HepG2 (cell line): ENCODE data around the gene PHF8. TPM values are rescaled to one million over a fixed set of nuclear protein-coding genes. Genes with fewer than 3 reads are reported as not detected.

ENCODE experiments used
- ATAC-seq: fragments of 200-7000 bp; cut with Tn5 transposase; 3 replicates; pipeline ENCODE4 v1.9.1; 2020; ENCODE audit warnings: mild to moderate bottlenecking, moderate library complexity
- BruUV-seq: library from RNA; stranded (reverse); fragments of 400-500 nt; replicated peaks from 2 replicates; lab custom pipeline; 2021; lab: Mats Ljungman, UMichigan
- CTCF ChIA-PET: fragments of 300-600 bp; formaldehyde crosslinking; extraction: SDS; loops from one replicate; lab custom pipeline; 2021; ENCODE audit warnings: low total read pairs, inconsistent platforms, low intra/inter-chr PET ratio; lab: Yijun Ruan, JAX
- POLR2A ChIA-PET: fragments of 350-600 bp; sonication (Branson Sonifier 250); formaldehyde crosslinking; loops from one replicate; lab custom pipeline; 2020; ENCODE audit warnings: antibody characterized with exemption, inconsistent platforms; lab: Yijun Ruan, JAX
- DNase-seq: peaks from one replicate; pipeline ENCODE4 v3.0.0-alpha.2; 2015; ENCODE audit warnings: low spot score
- FAIRE-seq: peaks from 3 replicates; lab custom pipeline; 2011; peaks lifted over from hg19 to GRCh38; lab: Jason Lieb, UNC
- H2AFZ ChIP-seq: one replicate; pipeline ENCODE4 v1.6.1; 2011; ENCODE audit warnings: low read length, inconsistent platforms
- H3K27ac ChIP-seq: fragments of 300-600 bp; 3 replicates; pipeline ENCODE4 v1.8.0; 2011; ENCODE audit warnings: mixed run types, mild to moderate bottlenecking, mixed read lengths, low read length, inconsistent platforms; ENCODE audit not compliant: insufficient read depth; ENCODE audit errors: extremely low read length
- H3K27me3 ChIP-seq, 2 experiments: fragments of 200-600 bp in 1 of 2; 2 replicates in 1 of 2; 3 replicates in 1 of 2; pipeline versions ENCODE4 v1.6.0 to v1.8.0; 2011; ENCODE audit warnings: low read length in 2 of 2, mild to moderate bottlenecking in 2 of 2, moderate library complexity in 2 of 2, inconsistent platforms in 1 of 2; ENCODE audit not compliant: insufficient read depth in 2 of 2, control insufficient read depth in 1 of 2
- H3K36me3 ChIP-seq, 2 experiments: fragments of 200-600 bp in 1 of 2; replicated peaks in 1 of 2; 2 replicates in 1 of 2; 3 replicates in 1 of 2; pipeline versions ENCODE4 v1.5.1 to v1.8.0; 2011; ENCODE audit warnings: low read length in 2 of 2, inconsistent platforms in 1 of 2; ENCODE audit not compliant: insufficient read depth in 2 of 2, control insufficient read depth in 1 of 2
- H3K4me1 ChIP-seq: 2 replicates; pipeline ENCODE4 v1.5.1; 2012; ENCODE audit warnings: low read length, inconsistent platforms; ENCODE audit not compliant: insufficient read depth
- H3K4me2 ChIP-seq: 2 replicates; pipeline ENCODE4 v1.6.0; 2011; ENCODE audit warnings: low read depth, low read length, inconsistent platforms
- H3K4me3 ChIP-seq, 3 experiments: fragments of 200-600 bp in 1 of 3; sonication (generic), shearing (Covaris generic) in 1 of 3; replicated peaks in 1 of 3; 2 replicates each; pipeline ENCODE4 v1.5.1; 2011 to 2016; ENCODE audit warnings: low read length in 3 of 3, inconsistent platforms in 2 of 3, low read depth in 2 of 3, mild to moderate bottlenecking in 2 of 3, control low read depth in 1 of 3, mixed read lengths in 1 of 3; ENCODE audit not compliant: insufficient read depth in 1 of 3
- H3K79me2 ChIP-seq: one replicate; pipeline ENCODE4 v1.6.1; 2011; ENCODE audit warnings: low read length, inconsistent platforms; ENCODE audit not compliant: insufficient read depth
- H3K9ac ChIP-seq: 2 replicates; pipeline ENCODE4 v1.6.0; 2011; ENCODE audit warnings: mild to moderate bottlenecking, low read depth, low read length, inconsistent platforms; ENCODE audit not compliant: insufficient read depth
- H3K9me3 ChIP-seq: 2 replicates; pipeline ENCODE4 v1.5.1; 2012; ENCODE audit warnings: mild to moderate bottlenecking, low read length
- H4K20me1 ChIP-seq: 2 replicates; pipeline ENCODE4 v1.6.0; 2011; ENCODE audit warnings: inconsistent platforms, mild to moderate bottlenecking, low read length, moderate library complexity; ENCODE audit not compliant: insufficient read depth
- ATF4 ChIP-seq, 2 experiments: fragments of 450-650 bp in 1 of 2; sonication (generic) in 1 of 2; formaldehyde crosslinking; IDR thresholded peaks; 2 replicates each; pipeline versions ENCODE4 v1.5.0 to v1.8.0; 2020 to 2022; ENCODE audit warnings: mild to moderate bottlenecking in 1 of 2, missing genetic modification reagents in 1 of 2
- ELF3 ChIP-seq: IDR thresholded peaks from 2 replicates; pipeline ENCODE4 v1.6.1; 2016; ENCODE audit warnings: missing genetic modification reagents, missing compliant biosample characterization
- HNF1B ChIP-seq: sonication (generic); formaldehyde crosslinking; IDR thresholded peaks from 2 replicates; pipeline ENCODE4 v1.5.1; 2020; ENCODE audit warnings: mild to moderate bottlenecking, moderate library complexity, missing genetic modification reagents
- MATR3 ChIP-seq: sonication (generic); formaldehyde crosslinking; IDR thresholded peaks from 2 replicates; pipeline ENCODE4 v1.4.0; 2020; ENCODE audit warnings: missing genetic modification reagents
- RXRA ChIP-seq: sonication (generic); formaldehyde crosslinking; IDR thresholded peaks from 2 replicates; pipeline ENCODE4 v1.5.1; 2020; ENCODE audit warnings: missing genetic modification reagents
- ZNF468 ChIP-seq: sonication (generic); formaldehyde crosslinking; IDR thresholded peaks from 2 replicates; pipeline ENCODE4 v1.8.0; 2022; ENCODE audit warnings: mild to moderate bottlenecking, moderate library complexity, missing genetic modification reagents
- ZNF589 ChIP-seq: sonication (generic); formaldehyde crosslinking; conservative IDR thresholded peaks from 2 replicates; pipeline ENCODE4 v1.8.0; 2022; ENCODE audit warnings: mild to moderate bottlenecking, moderate library complexity, missing genetic modification reagents
- WGBS: methylation state at CpG from one replicate; pipeline ENCODE4 v1.1.6; 2017; ENCODE audit warnings: low lambda C conversion rate; 5-methylcytosine and 5-hydroxymethylcytosine counted together
- in situ Hi-C: cut with HindIII; loops from 2 replicates; pipeline ENCODE4 v1.10.0; 2017; ENCODE audit warnings: low pct_unique_long_range_greater_than_20kb; ENCODE audit not compliant: extremely low pct_ligation_motif_present
- intact Hi-C: fragments of 100-400 bp; cut with micrococcal nuclease; formaldehyde crosslinking; loops from one replicate; pipeline ENCODE4 v1.10.0; 2022; ENCODE audit not compliant: unreplicated experiment
- polyA plus RNA-seq, 8 experiments: library from polyadenylated mRNA; depleted of rRNA in 3 of 8; stranded (reverse) in 7 of 8; unstranded in 1 of 8; fragments of >200 nt; fragmentation: Illumina TruSeq in 4 of 8; extraction: Trizol in 4 of 8; gene quantifications; 2 replicates each; pipeline versions ENCODE4 v1.2.1 to v1.2.3, GENCODE V29; 2011 to 2016; ENCODE audit warnings: low read depth in 4 of 8, missing spikeins in 1 of 8, mixed read lengths in 1 of 8; ENCODE audit not compliant: insufficient read depth in 1 of 8
- total RNA-seq, 5 experiments: library from RNA; depleted of rRNA; stranded (reverse); fragments of >200 nt; fragmentation: Illumina TruSeq; extraction: Trizol; gene quantifications; 2 replicates each; pipeline ENCODE4 v1.2.3, GENCODE V29; 2016; ENCODE audit warnings: low read depth in 1 of 5

Gene PHF8
- total and polyA plus RNA-seq, 2 of the 13 experiments (the other 11 are each of a cell fraction or from before 2014, with no cell fraction given), result 15.5 to 19.1 TPM

- Histone ChIP-seq H4K20me1 (no peaks in the 10 kb centered on the region), H3K27ac (no peak overlapping the region), H3K9me3 (no peaks in the 10 kb centered on the region), H3K27me3 (no peaks in the 10 kb centered on the region), H3K9ac (no peak overlapping the region), H3K36me3 (no peaks in the 10 kb centered on the region), H3K79me2 (no peaks in the 10 kb centered on the region), H3K4me2 (no peak overlapping the region), H3K4me1 (no peaks in the 10 kb centered on the region), H3K4me3 (no peak overlapping the region), H2AFZ (no peak overlapping the region)
- ChIA-PET POLR2A (interaction anchor here (0.9 kb wide), 1 partner anchor 19 kb away, joined by 3 read pairs; no protein-coding TSS in a partner anchor), CTCF (no interaction called here)
- no peak for ATAC-seq
- no peak for DNase-seq
- no peak for TF ChIP-seq RXRA (CRISPR knock-in tag)
- no peak for TF ChIP-seq HNF1B (CRISPR knock-in tag)
- TF ChIP-seq MATR3 (CRISPR knock-in tag), result no peak
- TF ChIP-seq ZNF589 (CRISPR knock-in tag), result no peak
- no peak for TF ChIP-seq ZNF468 (CRISPR knock-in tag)
- no peak for TF ChIP-seq ATF4 (CRISPR knock-in tag; IDR thresholded peaks at IDR 0.05)
- no peak for TF ChIP-seq ELF3
- no TSS peak for BruUV-seq
- in situ Hi-C loops, result no loop called here
- no peak for FAIRE-seq
- intact Hi-C loops, result no loop called here
- 83% methylated on average over 2 of the region's 3 CpGs for WGBS
These were observed 20.3 kb upstream of the PHF8 start for GRCh38 chrX:54064564-54064963.
